ENCODE results near the gene SMAD7.
A peak's percentile ranks its signal among the peaks of the same experiment; 100 is the strongest.

SMAD7 gene

DNA sequence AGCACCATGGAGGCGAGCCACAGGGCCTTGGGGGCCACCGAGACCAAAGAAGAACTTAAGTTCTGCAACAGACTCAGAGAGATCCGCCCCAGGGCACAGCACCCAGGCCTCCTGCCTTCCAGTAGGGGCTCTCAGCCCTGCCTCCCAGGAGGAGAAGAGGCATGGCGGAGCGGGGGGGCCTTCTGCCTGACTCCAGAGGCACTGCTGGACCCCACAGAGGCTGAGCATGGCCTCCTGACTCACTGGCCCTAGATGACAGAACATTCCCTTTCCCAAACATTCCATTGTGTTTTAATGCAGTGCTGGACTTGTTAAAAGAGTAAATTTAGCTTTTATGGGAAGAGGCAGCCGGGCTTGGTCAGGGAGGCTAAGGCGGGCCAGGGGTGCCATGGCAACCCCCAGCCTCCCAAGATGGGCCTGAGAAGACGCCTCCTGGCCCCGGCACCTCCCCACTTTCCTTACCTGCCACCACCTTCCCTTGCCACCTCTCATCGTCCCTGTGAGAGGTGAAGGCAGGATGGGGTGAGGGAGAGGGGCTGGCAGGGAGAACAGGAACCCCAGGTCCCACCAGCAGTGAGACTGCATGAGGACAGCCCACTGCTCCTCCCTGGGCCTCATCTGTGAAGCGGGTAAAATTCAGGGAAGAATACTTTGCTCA, 65.4 kb downstream of the SMAD7 start:
- Mint-ChIP-seq H3K9me3 (peaks cover 11% of the 10 kb centered on the region), H3K4me1 (peaks cover 60% of the 10 kb centered on the region), H3K36me3 (ENCODE audit: low read depth) (peaks cover 5% of the 10 kb centered on the region), H3K27me3 (ENCODE audit: low read depth, poor library complexity) (peaks cover 7% of the 10 kb centered on the region), H3K4me3 (no peak overlapping the region), H3K27ac (no peak overlapping the region)
- no peak for DNase-seq
- no peak for TF ChIP-seq CTCF (IDR thresholded peaks at IDR 0.05)

GRCh38 chr18:48884771-48885170, 66.0 kb downstream of the SMAD7 start:
- Mint-ChIP-seq H3K27me3 (ENCODE audit: low read depth, poor library complexity) (peaks cover 10% of the 10 kb centered on the region), H3K27ac (no peak overlapping the region), H3K9me3 (peaks cover 15% of the 10 kb centered on the region), H3K4me3 (no peak overlapping the region), H3K36me3 (ENCODE audit: low read depth) (peaks cover 5% of the 10 kb centered on the region), H3K4me1 (peaks cover 54% of the 10 kb centered on the region)
- no peak for TF ChIP-seq CTCF (IDR thresholded peaks at IDR 0.05)
- no peak for DNase-seq

DNA sequence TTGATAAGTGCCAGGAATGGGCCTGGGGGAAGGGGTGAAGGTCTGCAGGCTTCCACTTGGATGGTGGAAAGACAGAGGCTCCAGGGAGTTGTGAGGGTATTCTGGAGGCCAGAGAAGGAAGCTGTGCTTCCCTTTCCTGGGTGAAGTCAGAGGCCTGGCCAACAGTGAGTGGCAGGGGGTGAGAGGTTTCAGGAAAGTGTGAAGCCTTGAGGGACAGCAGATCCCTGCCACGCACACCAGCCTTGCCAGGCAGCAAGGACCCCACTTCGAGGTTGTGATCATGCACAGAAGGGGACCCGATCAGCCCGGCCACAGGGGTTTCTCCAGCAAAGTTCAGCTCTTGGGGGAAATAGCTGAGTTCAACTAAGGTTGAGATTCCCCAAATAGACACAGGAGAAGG, 66.5 kb downstream of the SMAD7 start:
- H3K36me3 Mint-ChIP-seq (ENCODE audit: low read depth) = peaks cover 5% of the 10 kb centered on the region
- TF ChIP-seq CTCF (IDR thresholded peaks at IDR 0.05) = no peak
- peaks cover 10% of the 10 kb centered on the region for H3K27me3 Mint-ChIP-seq (ENCODE audit: low read depth, poor library complexity)
- H3K4me1 Mint-ChIP-seq = peaks cover 50% of the 10 kb centered on the region
- peaks cover 15% of the 10 kb centered on the region for H3K9me3 Mint-ChIP-seq
- no peak overlapping the region for H3K4me3 Mint-ChIP-seq
- peak overlapping the region; percentile 18 for H3K27ac Mint-ChIP-seq
- no peak for DNase-seq

GRCh38 chr18:48882379-48882778, 68.4 kb downstream of the SMAD7 start:
- no peak for TF ChIP-seq CTCF (IDR thresholded peaks at IDR 0.05)
- Mint-ChIP-seq H3K9me3 (peaks cover 15% of the 10 kb centered on the region), H3K36me3 (ENCODE audit: low read depth) (peaks cover 5% of the 10 kb centered on the region), H3K27ac (peak overlapping the region; percentile 18), H3K4me1 (peaks cover 47% of the 10 kb centered on the region), H3K4me3 (no peak overlapping the region), H3K27me3 (ENCODE audit: low read depth, poor library complexity) (peaks cover 15% of the 10 kb centered on the region)
- no peak for DNase-seq

GRCh38 chr18:48880931-48881330, 69.8 kb downstream of the SMAD7 start:
- H3K36me3 Mint-ChIP-seq (ENCODE audit: low read depth) = peaks cover 5% of the 10 kb centered on the region
- H3K4me3 Mint-ChIP-seq = no peak overlapping the region
- H3K27ac Mint-ChIP-seq = no peak overlapping the region
- peaks cover 42% of the 10 kb centered on the region for H3K4me1 Mint-ChIP-seq
- peaks cover 13% of the 10 kb centered on the region for H3K27me3 Mint-ChIP-seq (ENCODE audit: low read depth, poor library complexity)
- H3K9me3 Mint-ChIP-seq = peaks cover 15% of the 10 kb centered on the region
- no peak for TF ChIP-seq CTCF (IDR thresholded peaks at IDR 0.05)
- DNase-seq = no peak

DNA sequence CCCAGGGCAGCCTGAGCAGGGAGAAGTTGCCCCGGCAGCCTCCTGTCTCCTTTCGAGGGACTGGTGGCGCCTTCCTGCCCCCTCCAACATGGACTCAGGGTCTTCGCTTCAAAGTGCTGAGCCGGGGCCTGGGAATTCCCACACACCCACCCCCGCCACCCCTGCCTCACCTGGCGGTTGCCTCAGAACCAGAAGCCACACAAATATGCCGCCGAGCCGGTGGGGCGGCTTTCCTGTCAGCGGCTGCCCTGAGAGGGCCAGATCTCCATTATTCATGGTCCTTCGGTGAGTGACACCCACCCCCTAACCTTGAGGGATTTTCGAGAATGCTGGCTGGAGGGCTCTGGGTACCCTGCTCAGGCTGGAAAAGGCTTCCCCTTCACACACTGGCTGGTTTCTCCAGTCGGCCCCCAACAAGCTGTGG, 71.7 kb downstream of the SMAD7 start:
- TF ChIP-seq CTCF (IDR thresholded peaks at IDR 0.05) = no peak
- DNase-seq = no peak
- peaks cover 8% of the 10 kb centered on the region for H3K27me3 Mint-ChIP-seq (ENCODE audit: low read depth, poor library complexity)
- no peak overlapping the region for H3K27ac Mint-ChIP-seq
- peaks cover 5% of the 10 kb centered on the region for H3K36me3 Mint-ChIP-seq (ENCODE audit: low read depth)
- peaks cover 36% of the 10 kb centered on the region for H3K4me1 Mint-ChIP-seq
- no peak overlapping the region for H3K4me3 Mint-ChIP-seq
- H3K9me3 Mint-ChIP-seq = peaks cover 15% of the 10 kb centered on the region
